H7 (cell line): ENCODE data around the gene PRMT7. TPM values are rescaled to one million over a fixed set of nuclear protein-coding genes. Genes with fewer than 3 reads are reported as not detected.

Experiments
- DNase-seq: peaks from one replicate; pipeline ENCODE4 v3.0.0; 2012
- H3K27me3 ChIP-seq: 2 replicates; pipeline ENCODE4 v1.6.0; 2011; ENCODE audit warnings: mild to moderate bottlenecking, low read length; ENCODE audit not compliant: control insufficient read depth, insufficient read depth
- H3K36me3 ChIP-seq: replicated peaks from 2 replicates; pipeline ENCODE4 v1.5.1; 2011; ENCODE audit warnings: low read length; ENCODE audit not compliant: control insufficient read depth, insufficient read depth
- H3K4me3 ChIP-seq: 2 replicates; pipeline ENCODE4 v1.5.1; 2011; ENCODE audit warnings: low read depth, mild to moderate bottlenecking, control low read depth, low read length, moderate library complexity; ENCODE audit not compliant: insufficient read depth
- total RNA-seq: library from RNA; depleted of rRNA; stranded (reverse); fragments of >200 nt; shearing (Covaris generic); gene quantifications from 2 replicates; pipeline ENCODE4 v1.2.3, GENCODE V29; 2014

The PRMT7 gene
- total RNA-seq, 1 experiment from 2014 or later: 56.5 TPM

DNA sequence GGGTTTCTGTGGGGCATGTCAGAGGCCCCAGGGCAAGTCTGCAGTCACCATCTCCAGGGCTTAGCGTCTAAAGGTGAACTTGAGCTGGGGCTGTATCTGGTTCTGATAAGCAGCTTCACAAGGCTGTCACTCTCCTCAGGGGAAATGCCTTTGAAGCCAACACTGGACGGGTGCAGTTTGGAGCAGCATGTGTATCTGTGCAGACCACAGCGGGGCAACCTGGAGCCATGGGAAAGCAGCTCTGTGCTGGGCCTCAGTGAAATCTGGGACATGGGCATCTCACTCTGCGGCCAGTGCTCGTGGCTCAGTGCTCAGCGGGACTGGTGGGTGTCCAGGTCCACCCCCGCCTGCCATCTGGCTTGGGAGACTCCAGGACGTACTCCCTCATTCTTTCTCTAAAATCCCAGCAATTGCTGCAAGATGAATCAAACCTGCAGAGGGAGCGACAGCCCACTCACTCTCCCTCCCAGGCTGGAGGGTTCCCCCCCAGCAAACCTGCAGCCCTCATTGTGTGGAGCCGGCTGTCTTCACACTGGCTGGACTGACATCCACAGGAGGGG lies 63.5 kb downstream of the PRMT7 start:
- no peak overlapping the region for H3K4me3 ChIP-seq
- H3K36me3 ChIP-seq: no peaks in the 10 kb centered on the region
- no peaks in the 10 kb centered on the region for H3K27me3 ChIP-seq
- DNase-seq: no peak

DNA sequence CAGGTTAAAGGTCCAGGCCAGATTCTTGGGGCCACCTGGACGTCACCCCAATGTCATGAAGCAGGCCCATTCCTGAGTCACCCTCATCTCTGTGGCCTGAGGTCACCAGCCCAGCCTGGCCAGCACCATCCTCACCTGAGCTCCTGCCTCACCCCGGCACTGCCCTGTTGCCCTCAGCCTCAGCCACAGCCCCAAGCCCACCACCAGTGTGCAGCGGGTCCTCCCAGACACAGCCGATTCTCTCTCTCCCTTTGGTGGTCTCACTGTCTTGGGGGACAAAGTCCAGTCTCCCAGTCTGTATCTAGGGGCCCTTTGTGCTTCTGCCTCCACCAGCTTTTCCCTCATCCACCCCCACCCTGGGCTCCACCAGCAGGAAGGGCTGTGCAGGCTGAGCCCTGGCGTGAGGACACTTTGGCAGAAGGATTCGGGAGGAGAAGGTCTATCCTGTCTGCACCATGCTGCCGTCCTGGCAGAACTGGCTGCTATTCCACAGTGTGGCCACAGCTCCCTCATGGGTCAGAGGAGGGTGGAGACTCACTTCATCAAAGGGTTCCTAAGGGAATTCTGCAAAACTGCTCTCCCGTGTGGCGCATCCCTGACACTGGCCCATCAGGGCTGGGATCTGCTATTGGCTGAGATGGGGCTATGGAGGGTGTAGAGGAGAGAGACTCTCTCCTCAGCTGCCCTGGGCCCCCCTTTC lies 64.3 kb downstream of the PRMT7 start:
- DNase-seq: no peak
- no peaks in the 10 kb centered on the region for H3K36me3 ChIP-seq
- no peaks in the 10 kb centered on the region for H3K27me3 ChIP-seq
- no peak overlapping the region for H3K4me3 ChIP-seq

DNA sequence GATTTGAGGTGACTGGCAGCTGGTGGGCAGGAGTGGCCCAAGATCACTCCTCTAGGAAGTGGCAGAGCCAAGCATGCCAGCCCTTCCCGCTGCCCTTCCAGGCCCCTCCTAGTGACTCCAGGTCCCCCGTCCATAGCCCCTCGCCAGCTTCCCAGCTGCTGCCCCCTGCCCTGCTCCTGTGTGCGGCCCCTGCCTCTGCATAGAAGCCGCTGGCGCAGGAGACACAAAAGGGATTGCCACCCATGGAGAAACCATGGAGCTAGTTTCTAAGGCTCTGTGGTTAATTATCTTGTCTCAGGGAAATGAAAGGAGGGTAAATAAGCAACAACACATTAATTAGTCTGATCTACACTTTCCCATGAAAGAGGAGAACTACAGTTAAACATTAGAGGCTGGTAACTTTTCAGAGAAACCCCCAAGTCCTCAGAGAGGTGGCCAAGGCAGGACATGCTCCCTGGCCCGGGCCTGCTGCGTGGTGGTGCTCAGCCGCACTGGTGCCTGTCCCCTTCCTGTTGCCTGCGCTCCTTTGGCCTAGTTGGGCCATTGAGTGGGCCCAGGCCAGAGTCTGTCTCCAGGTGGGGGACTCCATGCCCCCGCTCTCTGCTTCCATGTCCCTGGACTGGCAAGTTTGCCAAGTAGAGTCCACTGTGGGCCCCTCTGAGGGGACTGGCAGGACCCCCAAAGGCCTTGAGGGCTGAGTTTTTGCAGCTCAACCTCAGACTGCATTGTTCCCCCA lies 65.2 kb downstream of the PRMT7 start:
- DNase-seq: no peak
- H3K27me3 ChIP-seq: no peaks in the 10 kb centered on the region
- no peaks in the 10 kb centered on the region for H3K36me3 ChIP-seq
- H3K4me3 ChIP-seq: no peak overlapping the region

DNA sequence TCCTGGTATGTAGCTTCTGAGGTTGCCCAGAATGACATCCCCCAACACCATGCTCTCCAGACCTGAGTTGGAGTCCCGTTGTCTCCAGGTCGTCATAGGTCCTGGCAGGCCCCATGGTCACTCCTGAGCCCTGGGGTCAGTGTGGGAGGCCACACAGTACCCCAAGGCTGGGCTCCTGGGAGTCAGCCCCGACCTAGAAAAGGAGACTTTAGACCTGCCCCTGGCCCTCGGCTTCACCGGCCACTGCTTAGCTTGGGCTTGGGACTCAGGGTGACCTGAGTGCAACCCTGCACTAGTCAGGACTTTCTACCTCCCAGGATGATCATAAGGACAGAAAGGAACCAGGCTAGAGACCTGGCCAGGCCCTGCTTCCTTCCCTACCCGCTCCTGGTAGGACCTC lies 65.8 kb downstream of the PRMT7 start:
- Histone ChIP-seq H3K36me3 (no peaks in the 10 kb centered on the region), H3K4me3 (no peak overlapping the region), H3K27me3 (no peaks in the 10 kb centered on the region)
- DNase-seq: no peak

GRCh38 chr16:68377221-68377620 lies 66.4 kb downstream of the PRMT7 start:
- no peak for DNase-seq
- no peak overlapping the region for H3K4me3 ChIP-seq
- H3K27me3 ChIP-seq: no peaks in the 10 kb centered on the region
- no peaks in the 10 kb centered on the region for H3K36me3 ChIP-seq

- no peaks in the 10 kb centered on the region for H3K36me3 ChIP-seq
- no peak overlapping the region for H3K4me3 ChIP-seq
- no peaks in the 10 kb centered on the region for H3K27me3 ChIP-seq
- no peak for DNase-seq
These were observed 67.0 kb downstream of the PRMT7 start for GRCh38 chr16:68377667-68378393.

GRCh38 chr16:68378436-68379415 lies 67.9 kb downstream of the PRMT7 start:
- H3K4me3 ChIP-seq: no peak overlapping the region
- no peaks in the 10 kb centered on the region for H3K27me3 ChIP-seq
- H3K36me3 ChIP-seq: no peaks in the 10 kb centered on the region
- no peak for DNase-seq

DNA sequence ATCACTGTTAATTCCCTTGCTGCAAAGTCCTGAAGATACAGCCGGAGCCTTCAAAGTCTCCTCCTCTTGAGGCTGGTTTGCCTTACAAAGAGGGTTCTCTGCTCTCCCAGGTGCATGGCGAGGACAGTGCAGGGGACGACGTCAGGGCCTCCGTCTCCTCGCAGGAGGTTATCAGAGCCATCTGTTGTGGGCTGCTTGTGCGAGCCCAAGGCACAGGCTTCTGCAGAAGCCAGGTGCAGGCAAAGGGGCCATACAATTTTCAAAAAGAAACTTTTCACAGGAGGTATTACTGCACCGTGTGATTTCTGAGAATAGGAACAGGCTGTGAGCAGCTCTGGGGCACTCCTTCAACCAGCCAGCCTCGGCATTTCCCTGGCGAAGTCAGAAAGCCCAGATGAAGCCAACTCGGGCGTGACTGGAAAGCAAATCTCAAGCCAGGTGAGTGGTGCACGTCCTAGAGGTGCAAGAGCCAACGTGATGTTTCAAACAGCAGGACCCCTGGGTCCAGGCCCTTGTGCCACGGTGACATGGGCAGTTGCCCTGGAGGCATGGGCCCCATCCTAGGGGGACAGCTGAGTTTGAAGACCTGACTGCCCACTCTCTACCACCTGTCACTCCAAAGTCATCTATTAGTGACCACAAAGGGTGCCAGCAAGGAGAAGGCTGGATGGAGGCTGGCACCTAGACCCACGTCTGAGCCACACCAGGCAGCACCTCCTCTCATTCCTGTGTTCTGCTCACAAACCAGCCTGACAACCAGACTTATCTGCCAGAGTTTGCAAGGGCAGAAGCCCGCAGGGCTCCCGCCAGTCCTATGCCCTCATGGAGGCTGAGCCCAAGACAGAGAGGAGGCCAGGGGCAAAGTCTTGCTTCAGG lies 68.9 kb downstream of the PRMT7 start:
- H3K36me3 ChIP-seq: no peaks in the 10 kb centered on the region
- no peaks in the 10 kb centered on the region for H3K27me3 ChIP-seq
- no peak for DNase-seq
- no peak overlapping the region for H3K4me3 ChIP-seq

- no peak for DNase-seq
- H3K36me3 ChIP-seq: no peaks in the 10 kb centered on the region
- no peaks in the 10 kb centered on the region for H3K27me3 ChIP-seq
- H3K4me3 ChIP-seq: no peak overlapping the region
These were observed 69.5 kb downstream of the PRMT7 start for GRCh38 chr16:68380348-68380670.

GRCh38 chr16:68380676-68381362 lies 70.0 kb downstream of the PRMT7 start:
- Histone ChIP-seq H3K27me3 (no peaks in the 10 kb centered on the region), H3K4me3 (no peak overlapping the region), H3K36me3 (no peaks in the 10 kb centered on the region)
- no peak for DNase-seq

DNA sequence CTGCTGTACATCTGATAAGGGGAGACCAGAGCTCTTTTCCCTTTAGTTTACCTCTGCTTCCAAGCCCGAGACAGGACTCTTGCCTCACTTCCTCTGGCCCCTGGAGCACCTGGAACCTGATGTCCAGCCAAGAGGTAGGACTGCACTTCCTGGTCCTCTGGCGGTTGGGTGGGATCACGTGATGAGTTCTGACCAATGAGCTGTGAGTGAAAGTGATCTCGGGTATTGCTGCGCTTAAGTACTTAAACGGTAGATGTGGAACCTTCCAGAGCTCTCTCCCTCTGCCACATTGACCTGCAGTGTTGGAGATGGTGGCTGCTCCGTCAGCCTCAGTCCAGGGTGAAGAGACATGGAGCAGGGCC lies 70.5 kb downstream of the PRMT7 start:
- Histone ChIP-seq H3K4me3 (no peak overlapping the region), H3K36me3 (no peaks in the 10 kb centered on the region), H3K27me3 (no peaks in the 10 kb centered on the region)
- DNase-seq: no peak

GRCh38 chr16:68382296-68382718 lies 71.5 kb downstream of the PRMT7 start:
- Histone ChIP-seq H3K36me3 (no peaks in the 10 kb centered on the region), H3K27me3 (no peaks in the 10 kb centered on the region), H3K4me3 (no peak overlapping the region)
- peak; percentile 89 for DNase-seq

DNA sequence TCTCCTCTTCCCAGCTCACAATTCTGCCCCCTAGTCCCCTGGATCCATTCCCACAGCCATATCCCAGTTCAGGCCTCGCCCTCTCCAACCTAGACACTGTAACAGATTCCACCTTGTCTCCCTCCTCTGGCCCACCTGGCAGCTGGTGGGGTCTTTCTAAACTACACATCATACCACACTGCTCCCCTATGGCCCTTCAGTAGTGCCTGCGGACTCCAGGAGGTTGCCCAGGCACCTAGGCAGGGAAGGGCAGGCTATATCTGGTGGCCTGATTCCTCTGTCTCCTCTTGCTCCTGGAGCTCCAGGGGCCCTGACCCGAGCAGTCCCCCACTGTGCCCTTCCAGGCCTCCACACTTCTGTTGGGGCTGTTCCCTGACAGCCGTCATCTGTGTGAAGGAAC lies 73.0 kb downstream of the PRMT7 start:
- H3K4me3 ChIP-seq: no peak overlapping the region
- DNase-seq: no peak
- H3K36me3 ChIP-seq: no peaks in the 10 kb centered on the region
- no peaks in the 10 kb centered on the region for H3K27me3 ChIP-seq
